Sigmoid colon (tissue), 7 donors: ENCODE results near the gene INAFM2. TPM values are rescaled to one million over a fixed set of nuclear protein-coding genes. Genes with fewer than 3 reads are reported as not detected.

ENCODE experiments used
- DNase-seq: peaks from one replicate; pipeline ENCODE4 v3.0.0-alpha.2; 2019
- H3K27ac ChIP-seq, 4 donors: fragments of 200-600 bp; sonication (generic); one replicate each; pipeline ENCODE4 v1.5.1; 2016 to 2019; ENCODE audit warnings: mild to moderate bottlenecking in 1 of 4
- H3K27me3 ChIP-seq, 3 donors: fragments of 200-600 bp; sonication (generic); one replicate each; pipeline ENCODE4 v1.5.1; 2019; ENCODE audit warnings: mild to moderate bottlenecking in 1 of 3
- H3K36me3 ChIP-seq, 4 donors: fragments of 200-600 bp; sonication (generic); one replicate each; pipeline ENCODE4 v1.5.1; 2016 to 2019
- H3K4me1 ChIP-seq, 4 donors: fragments of 200-600 bp; sonication (generic); one replicate each; pipeline ENCODE4 v1.5.1; 2017 to 2019
- H3K4me3 ChIP-seq, 4 donors: fragments of 200-600 bp; sonication (generic); one replicate each; pipeline ENCODE4 v1.5.1; 2017 to 2019; ENCODE audit warnings: mild to moderate bottlenecking in 2 of 4, moderate library complexity in 1 of 4
- H3K9me3 ChIP-seq, 4 donors: fragments of 200-600 bp in 3 of 4; sonication (generic) in 3 of 4; one replicate each; pipeline versions ENCODE4 v1.5.1 to v1.6.1; 2013 to 2019
- CTCF ChIP-seq, 4 experiments: fragments of 450-650 bp in 3 of 4; fragments of 200-600 bp in 1 of 4; IDR thresholded peaks; one replicate each; pipeline ENCODE4 v1.5.1; 2016 to 2019; ENCODE audit warnings: antibody characterized with exemption in 4 of 4, mild to moderate bottlenecking in 3 of 4, moderate library complexity in 2 of 4
- EP300 ChIP-seq, 4 donors: sonication (generic); formaldehyde crosslinking; IDR thresholded peaks; one replicate each; pipeline ENCODE4 v1.6.1; 2017; ENCODE audit warnings: antibody characterized with exemption in 4 of 4
- POLR2A ChIP-seq, 2 donors: fragments of 450-650 bp; IDR thresholded peaks; one replicate each; pipeline ENCODE4 v1.6.1; 2016; ENCODE audit warnings: antibody characterized with exemption in 2 of 2, mild to moderate bottlenecking in 2 of 2, moderate library complexity in 2 of 2
- POLR2AphosphoS5 ChIP-seq, 4 donors: sonication (generic); formaldehyde crosslinking; IDR thresholded peaks; one replicate each; pipeline ENCODE4 v1.6.1; 2017; ENCODE audit warnings: antibody characterized with exemption in 4 of 4
- WGBS, 2 donors: extraction: QIAGEN DNeasy Blood & Tissue Kit; methylation state at CpG; one replicate each; pipeline ENCODE4 v1.1.7; 2013; 5-methylcytosine and 5-hydroxymethylcytosine counted together
- intact Hi-C: fragments of 100-400 bp; cut with DNase I; formaldehyde crosslinking; loops from one replicate; pipeline ENCODE4 v1.15.1; 2023
- polyA plus RNA-seq, 3 donors: library from polyadenylated mRNA; stranded (reverse); fragments of 200-250 nt; gene quantifications; one replicate each; pipeline ENCODE4 v1.2.3, GENCODE V29; 2013
- total RNA-seq, 4 donors: library from RNA; depleted of rRNA; stranded (reverse); fragments of >200 nt; gene quantifications; one replicate each; pipeline ENCODE4 v1.1.0, GENCODE V29; 2016
- donor health status: healthy with polysubstance abuse.
- donor health status: Bipolar disorder and iron deficiency.
- donor health status: healthy.

Gene INAFM2
- total and polyA plus RNA-seq, 7 donors: 6.6 to 63.1 (median 41.0) TPM

DNA sequence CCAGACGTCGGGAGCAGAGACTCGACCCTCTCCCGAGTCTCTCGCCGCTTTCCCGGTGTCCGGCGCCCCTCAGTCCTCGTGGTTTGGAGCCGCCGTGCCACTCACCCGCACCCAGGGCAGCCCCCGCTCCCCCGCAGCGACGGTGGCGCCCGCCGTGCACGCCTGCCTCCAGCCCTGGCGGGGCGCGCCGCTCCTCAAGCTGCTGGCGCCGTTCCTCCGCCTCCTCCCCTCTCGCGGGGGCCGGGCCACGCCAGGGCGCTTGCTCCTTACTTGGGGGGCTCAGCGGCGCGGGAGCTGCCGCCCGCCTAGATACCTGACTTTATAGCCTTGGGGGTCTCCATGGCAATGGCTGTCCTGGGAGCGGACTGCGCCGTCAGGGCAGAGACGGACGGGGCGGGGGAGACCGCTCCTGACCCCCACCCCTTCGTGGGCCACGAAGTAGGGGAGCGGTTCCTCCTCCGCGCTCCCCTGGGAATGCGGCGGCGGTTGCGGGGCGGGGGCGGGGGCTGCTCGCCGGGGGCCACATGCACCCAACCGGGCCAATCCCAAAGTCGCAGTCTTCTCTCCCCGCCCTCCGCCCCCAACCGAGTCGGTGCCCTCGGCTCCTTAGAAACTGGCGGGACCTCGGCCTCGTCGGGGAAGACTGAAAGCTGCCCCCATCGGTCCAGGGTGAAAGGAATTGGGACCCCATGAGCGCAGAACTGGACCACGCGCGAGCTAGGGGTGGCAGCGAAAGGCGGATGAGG is 40.5 kb upstream of the INAFM2 start, which contains the start of gene ANKRD63:
ANKRD63 (minus strand) TSS at position 196 of the 746 bp plus-strand sequence. CDS start 478 bp downstream, outside the sequence.
- TF ChIP-seq POLR2A (IDR thresholded peaks at IDR 0.05) (no peak), CTCF (IDR thresholded peaks at IDR 0.05) (no peak), EP300 (IDR thresholded peaks at IDR 0.05) (no peak), POLR2AphosphoS5 (IDR thresholded peaks at IDR 0.05) (no peak)
- Histone ChIP-seq H3K4me1 (peaks cover 0 to 49% (median 42%) of the 10 kb centered on the region in 4 donors), H3K9me3 (no peaks in the 10 kb centered on the region), H3K27me3 (peaks cover 33 to 60% (median 47%) of the 10 kb centered on the region in 3 donors), H3K27ac (no peak within 1 kb of the TSS), H3K4me3 (peak within 1 kb of the TSS; percentile 26 to 52 (median 40)), H3K36me3 (no peaks in the 10 kb centered on the region)
- WGBS, 2 donors: 2 to 4% methylated on average over 76 of the region's 76 CpGs
- intact Hi-C loops: no loop called here
- no peak for DNase-seq

GRCh38 chr15:40283615-40284300 is 39.7 kb upstream of the INAFM2 start:
- intact Hi-C loops: no loop called here
- TF ChIP-seq EP300 (IDR thresholded peaks at IDR 0.05) (no peak), POLR2A (IDR thresholded peaks at IDR 0.05) (no peak), POLR2AphosphoS5 (IDR thresholded peaks at IDR 0.05) (no peak), CTCF (IDR thresholded peaks at IDR 0.05) (no peak)
- WGBS, 2 donors: 28 to 37% methylated on average over 33 of the region's 33 CpGs

GRCh38 chr15:40285151-40285550 is 38.3 kb upstream of the INAFM2 start:
- Histone ChIP-seq H3K27ac (peak overlapping the region in 3 of 4 donors; percentile 18 to 59 (median 23)), H3K4me3 (no peak overlapping the region), H3K4me1 (peaks cover 0 to 41% (median 35%) of the 10 kb centered on the region in 4 donors), H3K27me3 (peaks cover 28 to 40% (median 32%) of the 10 kb centered on the region in 3 donors), H3K36me3 (no peaks in the 10 kb centered on the region), H3K9me3 (no peaks in the 10 kb centered on the region)
- DNase-seq: no peak
- 92 to 95% methylated on average over 4 of the region's 4 CpGs for WGBS, 2 donors
- intact Hi-C loops: no loop called here
- TF ChIP-seq POLR2AphosphoS5 (IDR thresholded peaks at IDR 0.05) (peak in 1 of 4 donors; percentile 72), CTCF (IDR thresholded peaks at IDR 0.05) (no peak)

More at GRCh38 chr15:40283615-40284300, 39.7 kb upstream of the INAFM2 start:
- Histone ChIP-seq H3K4me3 (no peak overlapping the region), H3K4me1 (peaks cover 0 to 49% (median 42%) of the 10 kb centered on the region in 4 donors), H3K9me3 (no peaks in the 10 kb centered on the region), H3K36me3 (no peaks in the 10 kb centered on the region), H3K27me3 (peaks cover 33 to 53% (median 44%) of the 10 kb centered on the region in 3 donors), H3K27ac (no peak overlapping the region)
- no peak for DNase-seq

DNA sequence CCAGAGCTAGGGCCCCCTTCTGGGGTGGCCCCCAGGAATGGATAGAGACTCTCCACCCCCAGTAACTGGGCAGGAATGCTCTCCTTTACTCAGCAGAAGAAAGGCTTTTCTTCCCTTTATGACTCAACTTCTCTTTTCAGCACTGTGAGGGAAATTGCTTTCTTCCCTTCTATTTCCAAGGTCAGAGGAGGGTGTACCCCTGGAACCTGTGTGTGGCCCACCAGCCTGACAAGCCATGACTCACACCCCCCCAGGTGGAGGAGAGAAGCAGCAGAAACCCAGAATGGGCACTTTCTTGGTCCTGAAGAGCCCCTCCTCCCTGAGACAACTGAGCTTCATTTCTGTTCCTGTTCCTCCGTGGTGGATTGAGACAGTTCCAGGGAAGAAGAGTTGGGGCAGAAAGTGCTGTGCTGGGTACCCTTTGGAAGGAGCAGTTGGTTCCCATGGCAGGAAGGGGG is 37.9 kb upstream of the INAFM2 start:
- Histone ChIP-seq H3K4me1 (peaks cover 0 to 45% (median 36%) of the 10 kb centered on the region in 4 donors), H3K36me3 (no peaks in the 10 kb centered on the region), H3K4me3 (no peak overlapping the region), H3K27me3 (peaks cover 26 to 35% (median 28%) of the 10 kb centered on the region in 3 donors), H3K27ac (peak overlapping the region in 3 of 4 donors; percentile 18 to 59 (median 23)), H3K9me3 (no peaks in the 10 kb centered on the region)
- TF ChIP-seq POLR2A (IDR thresholded peaks at IDR 0.05) (no peak), POLR2AphosphoS5 (IDR thresholded peaks at IDR 0.05) (no peak), CTCF (IDR thresholded peaks at IDR 0.05) (no peak), EP300 (IDR thresholded peaks at IDR 0.05) (no peak)
- DNase-seq: no peak
- intact Hi-C loops: no loop called here
- 59 to 60% methylated on average over 1 of the region's 1 CpG for WGBS, 2 donors
